Ishikawa (cell line): ENCODE data around the gene COL23A1.

ENCODE experiments used
- CEBPB ChIP-seq: IDR thresholded peaks from 2 replicates; pipeline ENCODE4 v1.6.1; 2012
- EGR1 ChIP-seq: IDR thresholded peaks from 2 replicates; pipeline ENCODE4 v1.6.1; 2012
- EP300 ChIP-seq: IDR thresholded peaks from 2 replicates; pipeline ENCODE4 v1.6.1; 2012; ENCODE audit warnings: borderline replicate concordance
- NFIC ChIP-seq: IDR thresholded peaks from 2 replicates; pipeline ENCODE4 v1.6.1; 2012
- TAF1 ChIP-seq: IDR thresholded peaks from 2 replicates; pipeline ENCODE4 v1.6.1; 2012; ENCODE audit warnings: low read depth, mild to moderate bottlenecking
- TCF12 ChIP-seq: IDR thresholded peaks from 2 replicates; pipeline ENCODE4 v1.6.1; 2012; ENCODE audit warnings: low read depth
- YY1 ChIP-seq: IDR thresholded peaks from 2 replicates; pipeline ENCODE4 v1.6.1; 2012; ENCODE audit warnings: low read depth
- ZBTB7A ChIP-seq: IDR thresholded peaks from 2 replicates; pipeline ENCODE4 v1.6.1; 2012; ENCODE audit warnings: low read depth
- TF ChIP-seq, protein P1 (sequence below): IDR thresholded peaks from 2 replicates; pipeline ENCODE4 v1.6.1; 2012; ENCODE audit warnings: low read depth, mild to moderate bottlenecking
- TF ChIP-seq, protein P2 (sequence below): IDR thresholded peaks from 2 replicates; pipeline ENCODE4 v1.6.1; 2012

DNA sequence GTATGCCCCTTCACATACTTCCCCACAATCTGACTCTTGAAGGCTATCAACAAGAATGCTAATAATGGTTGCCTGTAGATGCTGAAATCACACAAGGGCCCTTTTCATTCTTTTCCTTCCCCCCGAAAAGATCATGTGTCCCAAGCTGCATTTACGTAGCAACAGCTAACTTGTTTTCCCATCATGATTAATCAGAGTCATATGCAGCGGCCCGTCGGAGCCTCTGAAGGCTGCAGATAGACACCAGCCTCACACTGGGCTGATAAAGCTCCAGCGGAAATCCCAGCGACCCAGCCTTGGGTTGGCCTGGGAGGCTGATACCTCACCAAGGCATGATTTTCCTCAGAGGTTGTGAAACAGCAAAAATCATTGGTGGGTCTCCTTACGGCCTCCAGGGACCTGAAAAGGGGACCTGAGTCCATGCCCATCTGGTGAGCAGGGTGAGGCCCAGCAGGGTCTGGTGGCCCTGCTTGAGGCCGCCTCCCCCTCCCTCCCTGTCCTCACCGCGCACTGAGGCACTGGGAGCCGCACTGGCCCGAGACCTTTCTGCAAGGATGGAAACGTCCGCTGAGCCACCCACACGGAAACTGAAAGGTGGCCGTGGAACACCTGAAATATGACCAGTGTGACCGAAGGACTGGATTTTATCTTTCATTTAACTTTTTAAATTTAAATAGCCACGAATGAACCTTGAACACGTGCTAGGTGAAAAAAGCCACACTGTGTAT is 243.4 kb downstream of the COL23A1 start:
- TF ChIP-seq, protein P1, sequence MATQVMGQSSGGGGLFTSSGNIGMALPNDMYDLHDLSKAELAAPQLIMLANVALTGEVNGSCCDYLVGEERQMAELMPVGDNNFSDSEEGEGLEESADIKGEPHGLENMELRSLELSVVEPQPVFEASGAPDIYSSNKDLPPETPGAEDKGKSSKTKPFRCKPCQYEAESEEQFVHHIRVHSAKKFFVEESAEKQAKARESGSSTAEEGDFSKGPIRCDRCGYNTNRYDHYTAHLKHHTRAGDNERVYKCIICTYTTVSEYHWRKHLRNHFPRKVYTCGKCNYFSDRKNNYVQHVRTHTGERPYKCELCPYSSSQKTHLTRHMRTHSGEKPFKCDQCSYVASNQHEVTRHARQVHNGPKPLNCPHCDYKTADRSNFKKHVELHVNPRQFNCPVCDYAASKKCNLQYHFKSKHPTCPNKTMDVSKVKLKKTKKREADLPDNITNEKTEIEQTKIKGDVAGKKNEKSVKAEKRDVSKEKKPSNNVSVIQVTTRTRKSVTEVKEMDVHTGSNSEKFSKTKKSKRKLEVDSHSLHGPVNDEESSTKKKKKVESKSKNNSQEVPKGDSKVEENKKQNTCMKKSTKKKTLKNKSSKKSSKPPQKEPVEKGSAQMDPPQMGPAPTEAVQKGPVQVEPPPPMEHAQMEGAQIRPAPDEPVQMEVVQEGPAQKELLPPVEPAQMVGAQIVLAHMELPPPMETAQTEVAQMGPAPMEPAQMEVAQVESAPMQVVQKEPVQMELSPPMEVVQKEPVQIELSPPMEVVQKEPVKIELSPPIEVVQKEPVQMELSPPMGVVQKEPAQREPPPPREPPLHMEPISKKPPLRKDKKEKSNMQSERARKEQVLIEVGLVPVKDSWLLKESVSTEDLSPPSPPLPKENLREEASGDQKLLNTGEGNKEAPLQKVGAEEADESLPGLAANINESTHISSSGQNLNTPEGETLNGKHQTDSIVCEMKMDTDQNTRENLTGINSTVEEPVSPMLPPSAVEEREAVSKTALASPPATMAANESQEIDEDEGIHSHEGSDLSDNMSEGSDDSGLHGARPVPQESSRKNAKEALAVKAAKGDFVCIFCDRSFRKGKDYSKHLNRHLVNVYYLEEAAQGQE, result no peak
- no peak for TF ChIP-seq CEBPB
- TF ChIP-seq TCF12, result no peak
- no peak for TF ChIP-seq YY1
- TF ChIP-seq, protein P2, sequence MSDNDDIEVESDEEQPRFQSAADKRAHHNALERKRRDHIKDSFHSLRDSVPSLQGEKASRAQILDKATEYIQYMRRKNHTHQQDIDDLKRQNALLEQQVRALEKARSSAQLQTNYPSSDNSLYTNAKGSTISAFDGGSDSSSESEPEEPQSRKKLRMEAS, result no peak
- no peak for TF ChIP-seq TAF1
- TF ChIP-seq EP300, result no peak
- no peak for TF ChIP-seq ZBTB7A
- TF ChIP-seq NFIC, result no peak
- no peak for TF ChIP-seq EGR1
